Neural progenitor cell (in vitro differentiated cells): ENCODE data around the gene ORAI1. TPM values are rescaled to one million over a fixed set of nuclear protein-coding genes. Genes with fewer than 3 reads are reported as not detected.
A peak's percentile ranks its signal among the peaks of the same experiment; 100 is the strongest.
"Not testable (repeated sequence)": the region's sequence is repeated elsewhere in the genome, so short reads cannot be mapped to it uniquely, and the experiment has no call there.

ENCODE experiments used
- DNase-seq: peaks from one replicate; pipeline ENCODE4 v3.0.0-alpha.2; 2016; ENCODE audit warnings: low spot score
- H2AFZ ChIP-seq: fragments of 200-600 bp; sonication (generic); replicated peaks from 2 replicates; pipeline ENCODE4 v1.6.1; 2016; ENCODE audit warnings: antibody characterized with exemption
- H3F3A ChIP-seq: fragments of 200-600 bp; sonication (generic); 2 replicates; pipeline ENCODE4 v1.6.1; 2016; ENCODE audit warnings: antibody characterized with exemption, low read depth
- H3K27ac ChIP-seq: fragments of 200-600 bp; sonication (generic); 2 replicates; pipeline ENCODE4 v1.5.1; 2016; ENCODE audit warnings: mild to moderate bottlenecking
- H3K27me3 ChIP-seq: fragments of 200-600 bp; sonication (generic); 2 replicates; pipeline ENCODE4 v1.6.1; 2016; ENCODE audit warnings: mild to moderate bottlenecking, moderate library complexity
- H3K36me3 ChIP-seq: fragments of 200-600 bp; sonication (generic); 2 replicates; pipeline ENCODE4 v1.5.1; 2016
- H3K4me1 ChIP-seq: fragments of 200-600 bp; sonication (generic); 2 replicates; pipeline ENCODE4 v1.6.1; 2016; ENCODE audit warnings: mixed run types
- H3K4me2 ChIP-seq: fragments of 200-600 bp; sonication (generic); 2 replicates; pipeline ENCODE4 v1.6.1; 2016
- H3K4me3 ChIP-seq: fragments of 200-600 bp; sonication (generic); 2 replicates; pipeline ENCODE4 v1.5.1; 2016
- H3K79me2 ChIP-seq: fragments of 200-600 bp; sonication (generic); 2 replicates; pipeline ENCODE4 v1.6.1; 2016; ENCODE audit warnings: low read depth
- H3K9ac ChIP-seq: fragments of 200-600 bp; sonication (generic); 2 replicates; pipeline ENCODE4 v1.6.1; 2016
- H3K9me3 ChIP-seq: fragments of 200-600 bp; sonication (generic); 2 replicates; pipeline ENCODE4 v1.5.1; 2016; ENCODE audit warnings: low read depth
- H4K20me1 ChIP-seq: fragments of 200-600 bp; sonication (generic); 2 replicates; pipeline ENCODE4 v1.6.1; 2016; ENCODE audit warnings: low read depth
- H3K27ac Mint-ChIP-seq: 3 replicates; pipeline ENCODE4 v1.8.0; 2021; ENCODE audit warnings: mixed read lengths
- H3K27me3 Mint-ChIP-seq: 2 replicates; pipeline ENCODE4 v1.8.0; 2022; ENCODE audit warnings: low read depth, mild to moderate bottlenecking, inconsistent platforms, moderate library complexity, mixed read lengths; ENCODE audit not compliant: insufficient read depth
- H3K36me3 Mint-ChIP-seq: 3 replicates; pipeline ENCODE4 v1.8.0; 2021; ENCODE audit warnings: mixed read lengths
- H3K4me1 Mint-ChIP-seq: 3 replicates; pipeline ENCODE4 v1.8.0; 2021; ENCODE audit warnings: mixed read lengths
- H3K4me3 Mint-ChIP-seq: 3 replicates; pipeline ENCODE4 v1.8.0; 2021; ENCODE audit warnings: mild to moderate bottlenecking, moderate library complexity, mixed read lengths
- H3K9me3 Mint-ChIP-seq: 3 replicates; pipeline ENCODE4 v1.8.0; 2020; ENCODE audit warnings: mixed read lengths
- CTCF ChIP-seq: fragments of 200-600 bp; sonication (generic); IDR thresholded peaks from 2 replicates; pipeline ENCODE4 v1.5.1; 2017; ENCODE audit warnings: antibody characterized with exemption, mild to moderate bottlenecking
- EZH2 ChIP-seq: fragments of 200-600 bp; sonication (generic); IDR thresholded peaks from 2 replicates; pipeline ENCODE4 v1.6.1; 2017; ENCODE audit warnings: antibody characterized with exemption, mild to moderate bottlenecking, moderate library complexity
- EZH2phosphoT487 ChIP-seq: fragments of 200-600 bp; sonication (generic); IDR thresholded peaks from 2 replicates; pipeline ENCODE4 v1.6.1; 2017; ENCODE audit warnings: antibody characterized with exemption
- total RNA-seq: library from RNA; depleted of rRNA; stranded (reverse); fragments of >200 nt; gene quantifications from 2 replicates; pipeline ENCODE4 v1.2.3, GENCODE V29; 2015; ENCODE audit warnings: low replicate concordance

The ORAI1 gene
- total RNA-seq, 1 donor from 2014 or later = 8.0 TPM

DNA sequence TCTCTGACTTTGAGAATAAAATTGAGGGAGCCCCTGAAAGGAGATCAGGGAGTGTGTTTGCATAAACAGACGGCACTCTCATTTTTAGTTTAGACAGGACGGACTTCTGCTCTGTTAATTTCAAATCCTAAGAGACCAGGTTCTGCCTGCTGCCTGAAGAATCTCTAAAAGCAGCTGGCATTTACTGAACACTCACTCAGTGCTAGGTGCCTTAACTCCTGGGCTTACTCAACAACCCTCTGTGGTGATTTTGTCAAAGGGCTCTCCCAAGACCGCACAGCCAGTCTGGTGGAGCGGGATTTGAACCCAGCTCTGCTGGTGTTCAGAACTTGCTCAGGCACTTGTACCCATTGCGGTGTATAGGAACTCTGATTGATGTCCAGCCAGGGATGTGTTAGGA lies 2.2 kb downstream of the ORAI1 start:
- peak overlapping the region; percentile 91 for H3K4me3 Mint-ChIP-seq
- H3K4me1 Mint-ChIP-seq = peaks cover 55% of the 10 kb centered on the region
- peaks cover 11% of the 10 kb centered on the region for H3K36me3 Mint-ChIP-seq
- no peak overlapping the region for H3K27ac Mint-ChIP-seq
- no peak overlapping the region for H3K9ac ChIP-seq
- H3K4me1 ChIP-seq = peaks cover 41% of the 10 kb centered on the region
- H3F3A ChIP-seq = peaks cover 51% of the 10 kb centered on the region
- no peaks in the 10 kb centered on the region for H3K36me3 ChIP-seq
- H4K20me1 ChIP-seq = peaks cover 66% of the 10 kb centered on the region
- H3K4me2 ChIP-seq = peak overlapping the region; percentile 80
- H3K27ac ChIP-seq = no peak overlapping the region
- H3K9me3 Mint-ChIP-seq = no peaks in the 10 kb centered on the region
- no peak for TF ChIP-seq EZH2phosphoT487
- no peak for TF ChIP-seq CTCF
- TF ChIP-seq EZH2 = no peak
- no peak overlapping the region for H2AFZ ChIP-seq
- H3K27me3 ChIP-seq = no peaks in the 10 kb centered on the region
- H3K4me3 ChIP-seq = no peak overlapping the region
- DNase-seq = no peak
- H3K79me2 ChIP-seq = peaks cover 67% of the 10 kb centered on the region
- H3K9me3 ChIP-seq = no peaks in the 10 kb centered on the region
- H3K27me3 Mint-ChIP-seq = peaks cover 18% of the 10 kb centered on the region

- no peak for DNase-seq
- Histone ChIP-seq H3K4me3 (no peak overlapping the region), H3K36me3 (no peaks in the 10 kb centered on the region), H3K4me1 (peaks cover 37% of the 10 kb centered on the region), H3K27ac (no peak overlapping the region), H3K79me2 (peaks cover 78% of the 10 kb centered on the region), H3K4me2 (no peak overlapping the region), H3F3A (peaks cover 40% of the 10 kb centered on the region), H3K9me3 (no peaks in the 10 kb centered on the region), H3K27me3 (no peaks in the 10 kb centered on the region), H4K20me1 (peaks cover 66% of the 10 kb centered on the region), H2AFZ (no peak overlapping the region), H3K9ac (no peak overlapping the region)
- H3K36me3 Mint-ChIP-seq = peaks cover 14% of the 10 kb centered on the region
- H3K4me3 Mint-ChIP-seq = peak overlapping the region; percentile 51
- H3K27me3 Mint-ChIP-seq = peaks cover 17% of the 10 kb centered on the region
- peaks cover 53% of the 10 kb centered on the region for H3K4me1 Mint-ChIP-seq
- H3K27ac Mint-ChIP-seq = peak overlapping the region; percentile 93
- TF ChIP-seq EZH2 (no peak), EZH2phosphoT487 (no peak), CTCF (no peak)
- no peaks in the 10 kb centered on the region for H3K9me3 Mint-ChIP-seq
Measured at GRCh38 chr12:121630791-121631355, 4.5 kb downstream of the ORAI1 start.

DNA sequence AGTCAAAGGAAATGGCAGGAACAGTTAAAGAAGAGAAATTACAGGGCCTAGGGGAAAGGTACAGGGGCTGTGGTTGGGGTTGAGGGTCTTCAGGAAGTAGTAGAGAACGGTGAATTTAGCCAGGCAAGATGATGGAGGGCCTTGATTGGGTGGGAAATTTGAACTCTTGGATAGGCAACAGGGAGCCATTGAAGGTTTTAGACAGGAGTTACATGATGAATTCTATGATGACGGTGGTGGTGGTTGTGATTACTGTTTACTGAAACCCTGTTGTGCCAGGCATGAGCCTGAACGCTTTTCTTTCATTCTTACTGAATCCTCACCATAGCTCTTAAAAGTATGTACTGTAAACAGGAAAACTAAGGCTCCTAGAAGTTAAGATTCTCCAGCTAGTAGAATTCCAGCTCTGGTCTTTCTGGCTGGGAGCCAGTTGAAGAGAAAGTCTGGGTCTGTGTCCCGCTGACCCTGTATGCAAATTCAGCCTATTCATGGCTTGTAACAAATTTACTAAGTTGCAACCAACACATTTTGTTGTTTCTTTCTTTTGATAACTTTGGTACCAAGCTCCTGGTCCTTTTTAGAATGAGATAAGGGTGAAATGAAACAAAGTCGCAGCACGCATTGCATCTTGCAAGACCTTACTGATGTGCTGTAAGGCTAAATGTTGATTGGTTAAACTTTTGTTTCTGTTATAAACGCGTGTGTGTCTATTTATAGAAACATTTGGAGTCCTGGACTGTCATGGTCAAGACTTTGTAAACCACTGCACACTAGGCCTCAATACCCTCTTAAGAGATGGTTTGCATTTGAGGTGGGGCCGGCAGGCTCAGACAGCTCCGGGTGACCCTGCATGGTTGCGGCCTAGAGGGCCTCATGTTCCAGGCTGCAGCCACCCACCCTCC lies 6.0 kb downstream of the ORAI1 start:
- H2AFZ ChIP-seq = no peak overlapping the region
- H3K27ac Mint-ChIP-seq = peak overlapping the region; percentile 72
- H3K79me2 ChIP-seq = peaks cover 85% of the 10 kb centered on the region
- H3K27me3 ChIP-seq = no peaks in the 10 kb centered on the region
- peaks cover 16% of the 10 kb centered on the region for H3K36me3 Mint-ChIP-seq
- no peaks in the 10 kb centered on the region for H3K36me3 ChIP-seq
- H3K27ac ChIP-seq = no peak overlapping the region
- peaks cover 31% of the 10 kb centered on the region for H3F3A ChIP-seq
- H3K4me1 Mint-ChIP-seq = peaks cover 52% of the 10 kb centered on the region
- H3K4me3 Mint-ChIP-seq = peak overlapping the region; percentile 38
- H3K9ac ChIP-seq = no peak overlapping the region
- H3K9me3 Mint-ChIP-seq = no peaks in the 10 kb centered on the region
- H4K20me1 ChIP-seq = peaks cover 60% of the 10 kb centered on the region
- no peak overlapping the region for H3K4me3 ChIP-seq
- peaks cover 13% of the 10 kb centered on the region for H3K27me3 Mint-ChIP-seq
- H3K4me2 ChIP-seq = peak overlapping the region; percentile 41
- TF ChIP-seq EZH2 = no peak
- TF ChIP-seq CTCF = no peak
- TF ChIP-seq EZH2phosphoT487 = no peak
- H3K9me3 ChIP-seq = no peaks in the 10 kb centered on the region
- no peak for DNase-seq
- H3K4me1 ChIP-seq = peaks cover 34% of the 10 kb centered on the region

GRCh38 chr12:121633833-121634196 lies 7.5 kb downstream of the ORAI1 start:
- Mint-ChIP-seq H3K36me3 (peaks cover 15% of the 10 kb centered on the region), H3K27me3 (peaks cover 11% of the 10 kb centered on the region), H3K4me1 (peaks cover 41% of the 10 kb centered on the region)
- not testable (repeated sequence) for H3K27ac ChIP-seq, H3K4me2 ChIP-seq, H3K9ac ChIP-seq, H3K36me3 ChIP-seq, H3K9me3 ChIP-seq, H3K27me3 ChIP-seq, H3K4me3 ChIP-seq, H3K27ac Mint-ChIP-seq, H2AFZ ChIP-seq, H3K9me3 Mint-ChIP-seq, H3K4me3 Mint-ChIP-seq, DNase-seq
- Histone ChIP-seq H4K20me1 (peaks cover 45% of the 10 kb centered on the region), H3K79me2 (peaks cover 85% of the 10 kb centered on the region), H3F3A (peaks cover 28% of the 10 kb centered on the region), H3K4me1 (peaks cover 25% of the 10 kb centered on the region)
